Activated T-cell treated with anti-CD3 and anti-CD28 coated beads for 1 hour (primary cell): Measurements from ENCODE around the gene SORD.
"Not testable (repeated sequence)": the region's sequence is repeated elsewhere in the genome, so short reads cannot be mapped to it uniquely, and the experiment has no call there.

Experiments used
- DNase-seq: peaks from one replicate; pipeline ENCODE4 v3.0.0-alpha.2; 2020; ENCODE audit warnings: low read depth

SORD gene

DNA sequence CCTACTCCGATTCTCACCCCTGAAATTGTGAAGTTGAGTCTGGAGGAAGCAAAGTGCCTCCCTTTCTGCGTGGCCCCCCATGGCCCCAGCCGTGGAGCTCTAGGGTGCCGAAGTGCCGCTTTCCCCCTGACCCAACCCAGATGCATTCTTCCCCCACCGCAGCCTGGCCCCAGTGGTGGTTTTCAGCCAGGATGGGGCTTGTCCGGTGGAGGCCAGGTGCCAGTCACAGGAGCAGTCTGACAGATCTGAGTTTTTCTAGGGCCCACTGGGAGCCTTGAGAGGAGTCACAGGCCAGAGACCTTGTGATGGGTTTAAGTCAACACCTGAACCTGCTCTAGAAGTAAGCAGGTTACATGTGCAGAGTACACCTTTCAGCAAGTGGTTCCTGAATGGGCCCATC is 39.3 kb downstream of the SORD start:
- DNase-seq: not testable (repeated sequence)

DNA sequence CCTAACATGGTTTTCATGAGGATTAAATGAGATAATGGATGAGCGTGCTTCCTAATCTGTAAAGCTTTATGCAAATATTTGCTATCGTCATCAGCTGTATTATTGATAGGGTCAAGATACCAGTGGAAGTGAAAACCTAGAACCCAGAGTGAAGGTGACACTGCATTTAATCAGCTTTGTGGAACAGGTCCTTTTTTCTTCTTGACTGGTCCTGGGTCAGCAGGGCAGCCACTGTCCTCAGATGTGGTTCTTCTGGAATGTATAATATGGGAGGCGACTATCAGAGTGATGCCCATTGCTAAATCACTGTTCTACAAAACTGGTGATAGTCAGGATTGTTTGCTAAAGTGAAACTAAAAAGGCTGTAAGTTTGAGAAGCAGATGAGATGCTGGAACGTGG is 41.4 kb downstream of the SORD start:
- no peak for DNase-seq

DNA sequence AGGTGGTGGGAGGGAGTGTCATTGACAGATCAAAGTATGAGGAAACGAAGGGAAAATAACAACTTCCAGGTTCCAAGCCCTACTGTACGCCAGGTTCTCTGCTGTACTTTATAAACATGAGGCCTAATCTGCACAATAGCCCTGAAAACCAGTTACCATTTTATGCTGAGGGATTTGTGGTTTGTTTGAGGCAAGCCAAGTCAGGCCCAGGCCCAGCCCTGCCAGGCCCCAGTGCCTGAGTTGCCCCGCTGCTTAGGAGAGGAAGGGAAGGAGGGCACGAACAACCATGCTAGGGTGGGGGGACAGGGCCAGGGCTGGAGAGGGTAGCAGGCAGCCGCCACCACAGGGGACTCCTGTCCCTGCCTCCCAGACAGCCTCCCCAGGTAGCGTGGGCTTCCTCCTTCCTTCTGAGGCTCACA is 47.0 kb downstream of the SORD start:
- not testable (repeated sequence) for DNase-seq

DNA sequence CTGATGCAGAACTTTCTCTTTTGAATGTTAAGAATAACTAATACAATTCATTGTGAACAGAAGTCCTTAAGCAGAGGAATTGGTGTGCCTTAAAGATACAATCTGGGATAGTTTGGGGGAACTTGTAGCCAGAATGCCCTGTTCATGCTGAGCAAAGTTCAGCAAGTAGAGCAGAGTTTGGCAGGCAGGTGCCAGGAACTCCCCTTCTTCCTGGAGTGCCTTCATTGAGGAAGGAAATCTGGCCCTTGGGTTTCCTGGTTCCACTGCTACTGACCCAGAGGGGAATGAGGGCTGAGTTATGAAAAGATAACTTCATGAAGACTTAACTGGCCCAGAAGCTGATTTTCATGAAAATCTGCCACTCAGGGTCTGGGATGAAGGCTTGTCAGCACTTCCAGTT is 50.6 kb downstream of the SORD start:
- not testable (repeated sequence) for DNase-seq

DNA sequence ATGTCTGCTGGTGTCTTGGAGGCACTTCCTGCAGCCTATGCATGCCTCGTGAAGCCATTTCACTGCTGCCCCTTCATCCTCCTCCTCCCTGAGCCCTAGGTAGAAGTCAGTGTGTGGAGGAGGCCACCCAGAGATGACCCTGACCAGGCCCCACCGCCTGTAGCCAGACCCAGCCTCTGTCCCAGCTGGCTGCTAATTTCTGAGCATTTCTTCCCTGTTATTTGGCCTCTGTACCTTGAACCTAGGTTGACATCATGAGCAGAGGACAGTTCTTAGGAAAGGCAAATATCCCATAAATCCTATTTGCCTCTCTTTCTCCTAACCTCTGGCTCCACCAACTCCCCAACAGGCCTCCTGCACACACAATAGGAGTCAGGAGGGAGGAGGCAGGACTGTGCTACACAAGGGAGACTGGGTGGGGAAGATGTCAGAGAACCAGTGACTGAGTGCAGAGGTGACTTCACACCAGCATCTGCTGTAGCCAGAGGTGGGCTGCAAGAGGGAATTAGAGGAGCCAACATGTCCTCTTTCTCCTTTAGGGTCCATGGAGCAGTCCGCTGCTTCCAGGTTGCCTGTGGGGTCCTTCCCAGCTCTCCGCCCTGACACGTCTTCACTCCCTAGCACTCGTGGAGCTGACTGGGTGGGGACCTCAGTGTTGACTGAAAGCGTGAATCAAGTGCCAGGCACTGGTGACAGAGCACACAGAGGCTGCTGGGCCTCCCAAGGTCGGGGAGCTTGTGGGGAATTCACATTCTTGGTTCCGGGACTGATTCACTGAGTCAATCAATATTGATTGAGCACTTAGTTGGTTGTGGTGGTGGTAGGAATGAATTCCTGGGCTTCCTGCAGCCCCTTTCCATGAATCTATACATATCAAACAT is 52.7 kb downstream of the SORD start:
- DNase-seq: not testable (repeated sequence)

DNA sequence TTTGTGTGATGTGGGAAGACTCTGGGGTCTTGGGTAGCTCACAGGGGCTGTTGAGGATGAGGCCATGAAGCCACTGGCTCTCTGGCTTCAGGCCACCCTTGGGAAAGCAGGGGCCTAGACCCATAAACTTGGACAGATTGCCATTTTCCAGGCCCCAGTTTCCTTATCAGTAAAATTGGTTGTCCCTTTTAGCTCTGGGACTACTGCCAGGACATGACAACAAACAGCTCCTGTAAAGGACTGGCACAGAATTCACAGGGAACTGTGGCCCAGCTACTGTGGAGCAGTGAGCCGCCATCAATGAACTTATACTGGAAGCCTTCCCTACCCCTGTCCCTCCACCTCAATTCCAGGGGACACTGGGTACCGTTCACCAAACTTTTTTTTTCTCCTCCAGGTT is 54.4 kb downstream of the SORD start:
- not testable (repeated sequence) for DNase-seq

DNA sequence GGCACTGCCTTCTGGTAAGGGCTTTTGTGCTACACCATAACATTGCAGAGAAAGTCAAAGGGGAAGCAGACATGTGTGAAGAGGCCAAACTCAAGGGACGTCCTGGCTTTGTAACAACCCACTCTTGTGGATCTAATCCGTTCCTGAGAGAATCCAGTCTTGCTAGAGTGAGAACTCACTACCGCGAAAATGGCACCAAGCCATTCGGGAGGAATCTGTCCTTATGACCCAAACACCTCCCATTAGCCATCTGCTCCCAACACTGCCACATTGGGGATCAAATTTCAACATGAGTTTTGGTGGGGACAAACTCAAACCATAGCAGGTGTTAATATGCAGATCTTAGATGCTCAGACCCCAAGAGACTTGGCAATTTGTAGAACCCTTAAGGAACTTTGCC is 56.2 kb downstream of the SORD start:
- DNase-seq: not testable (repeated sequence)

DNA sequence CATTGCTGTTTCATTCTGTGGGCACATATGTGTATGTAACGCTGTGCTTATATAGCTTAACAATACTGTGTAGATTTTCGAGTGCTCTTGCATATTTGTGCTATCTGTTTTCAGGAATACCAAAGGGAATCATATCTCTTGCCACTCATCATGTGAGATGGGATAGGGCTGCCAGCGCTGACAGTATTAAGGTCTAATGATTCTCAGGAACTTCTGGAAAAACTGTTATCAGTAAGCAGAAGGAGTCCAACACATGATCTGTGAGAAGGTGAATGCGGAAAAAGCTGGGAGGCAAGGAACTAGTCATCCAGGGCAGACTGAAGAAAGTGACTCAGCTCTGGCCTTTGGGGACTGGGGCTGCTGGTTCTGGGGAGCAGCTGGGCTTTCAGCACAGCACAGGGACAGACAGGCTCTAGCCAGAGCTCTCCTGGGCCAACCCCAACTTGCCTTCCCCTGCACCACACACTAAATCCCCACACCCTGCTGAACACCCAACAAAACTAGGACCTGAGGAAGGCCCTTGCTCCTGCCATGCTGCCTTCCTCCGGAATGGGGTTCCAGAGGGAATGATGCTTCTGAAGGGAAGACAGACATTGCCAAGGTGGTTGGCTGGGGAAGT is 56.7 kb downstream of the SORD start:
- not testable (repeated sequence) for DNase-seq

DNA sequence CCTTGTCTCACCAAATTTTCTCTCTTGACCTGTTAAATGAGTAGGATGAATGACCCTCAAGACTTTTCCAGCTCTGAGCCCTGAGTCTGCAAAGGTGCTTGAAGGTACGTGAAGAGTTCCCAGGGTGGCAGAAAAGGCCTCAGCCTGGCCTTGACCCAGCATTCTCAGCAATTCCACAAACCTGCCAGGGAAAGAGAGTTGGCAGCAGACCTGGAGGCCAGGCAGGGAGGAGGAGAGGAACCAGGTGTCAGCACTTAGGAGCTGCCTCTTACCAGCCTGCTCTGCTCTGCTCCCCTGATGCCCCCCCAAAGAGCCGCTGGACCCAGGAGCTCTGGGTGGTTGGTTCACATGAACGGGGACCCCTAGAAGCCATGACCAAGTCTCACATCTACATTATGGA is 57.6 kb downstream of the SORD start:
- DNase-seq: not testable (repeated sequence)

DNA sequence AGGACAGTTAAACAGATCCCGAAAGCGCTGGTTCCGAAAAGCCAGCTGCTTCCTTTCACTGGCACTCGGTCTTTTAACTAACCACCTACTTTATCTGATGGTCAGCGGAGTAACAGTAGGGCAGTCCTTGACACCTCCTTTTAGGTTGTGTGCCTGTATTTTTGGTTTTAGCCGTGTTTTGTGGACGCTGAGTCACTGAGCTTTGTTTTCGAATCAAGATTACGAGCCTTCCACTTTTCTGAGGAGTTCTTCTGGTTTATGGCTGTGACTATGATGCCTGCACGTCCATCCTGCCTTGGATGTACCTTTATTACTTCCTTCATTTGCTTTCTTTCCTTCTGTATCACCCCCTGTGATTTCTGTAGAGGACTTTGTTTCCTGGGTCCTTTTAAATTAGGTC is 59.4 kb downstream of the SORD start:
- DNase-seq: not testable (repeated sequence)

DNA sequence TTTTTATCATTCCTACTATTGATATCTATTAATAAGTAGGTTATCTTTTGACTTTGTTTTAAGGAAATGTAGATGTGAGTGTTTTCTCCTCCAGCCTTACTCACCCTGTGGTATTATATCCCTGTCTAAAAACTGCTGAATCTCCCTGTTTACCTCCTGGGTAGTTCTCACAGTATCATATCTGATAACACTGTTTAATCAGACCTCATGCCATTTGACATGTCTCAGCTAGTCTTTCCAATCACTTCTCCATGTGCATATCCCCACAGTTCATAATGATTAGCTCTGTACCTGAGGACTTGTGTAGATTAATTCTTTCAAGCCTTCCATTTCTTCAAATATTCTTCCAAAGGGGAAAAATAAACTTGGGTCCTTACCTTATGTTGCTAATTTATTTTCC is 60.2 kb downstream of the SORD start:
- no peak for DNase-seq

DNA sequence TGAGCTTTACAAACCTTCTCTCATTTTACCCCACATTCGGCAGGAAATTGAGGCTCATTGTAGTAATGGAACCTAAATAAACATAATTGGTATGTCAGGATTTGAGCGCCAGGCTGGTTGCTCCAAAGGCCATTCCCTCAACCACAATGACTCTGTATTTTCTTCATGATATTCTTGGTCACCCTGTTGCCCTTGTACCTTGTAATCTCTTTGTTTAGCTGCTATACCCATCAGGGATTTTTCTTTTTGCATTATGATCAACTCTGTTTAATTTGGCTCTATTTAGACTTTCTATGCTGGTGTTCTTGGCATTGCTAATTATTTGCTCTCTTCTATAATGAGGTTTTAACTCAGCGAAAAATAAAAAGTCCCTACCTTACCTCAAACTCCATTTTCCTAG is 61.2 kb downstream of the SORD start:
- no peak for DNase-seq

DNA sequence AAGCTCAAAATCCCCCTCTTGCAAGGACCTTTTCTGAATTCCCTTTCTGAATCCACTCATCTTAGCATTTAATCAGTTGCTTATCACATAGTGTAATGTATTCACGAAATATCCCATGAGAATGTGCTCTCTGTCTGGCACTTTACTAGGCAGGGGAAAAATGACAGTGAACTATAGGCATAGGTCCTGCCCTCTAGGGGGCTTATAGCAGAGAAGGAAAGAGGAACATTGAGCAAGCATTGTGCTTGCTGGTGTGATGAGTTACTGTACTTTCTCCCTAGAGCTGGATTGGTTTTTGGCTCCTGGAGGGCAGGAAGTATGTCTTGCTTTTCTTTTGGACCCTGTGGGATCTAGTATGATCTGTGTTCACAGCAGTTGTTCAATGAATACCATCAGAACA is 64.5 kb downstream of the SORD start:
- DNase-seq: no peak

DNA sequence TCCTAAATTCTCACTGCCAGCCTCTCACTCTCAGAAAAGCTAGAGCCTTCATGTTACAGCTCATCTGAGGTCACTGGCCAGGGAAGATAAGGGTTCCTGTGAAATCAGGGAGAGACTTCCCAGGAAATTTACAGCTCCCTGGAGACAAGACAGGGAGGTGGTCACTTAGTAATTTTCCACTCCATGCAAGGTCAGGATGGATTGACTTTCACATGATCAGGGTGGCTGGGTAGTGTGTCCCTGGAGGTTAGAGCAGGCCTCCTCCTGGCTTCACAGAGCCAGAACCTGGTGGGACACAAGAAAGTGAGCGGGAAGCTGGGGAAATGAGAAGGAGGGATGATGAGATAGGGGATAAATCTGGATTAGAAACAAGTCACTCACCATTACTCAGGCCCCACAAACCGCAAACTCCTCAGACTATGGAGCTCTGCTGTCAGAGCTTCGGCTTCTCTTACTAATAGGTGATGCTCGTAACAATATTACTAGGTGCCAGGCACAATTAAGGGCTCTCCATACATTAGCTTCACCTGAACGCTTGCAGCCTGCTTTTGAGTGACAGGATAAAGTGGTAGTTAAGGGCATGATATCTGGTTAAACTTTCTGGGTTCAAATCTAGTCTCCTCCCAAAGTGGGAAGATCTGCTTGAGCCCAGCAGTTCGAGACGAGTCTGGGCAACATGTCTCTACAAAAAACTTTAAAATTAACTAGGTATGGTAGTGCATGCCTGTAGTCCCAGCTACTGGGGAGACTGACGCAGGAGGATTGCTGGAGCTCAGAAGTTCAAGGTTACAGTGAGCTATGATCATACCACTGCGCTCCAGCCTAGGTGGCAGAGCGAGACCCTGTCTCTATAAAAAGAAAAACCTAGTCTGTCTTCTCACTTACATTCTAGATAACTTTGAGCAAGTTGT is 66.1 kb downstream of the SORD start:
- no peak for DNase-seq

DNA sequence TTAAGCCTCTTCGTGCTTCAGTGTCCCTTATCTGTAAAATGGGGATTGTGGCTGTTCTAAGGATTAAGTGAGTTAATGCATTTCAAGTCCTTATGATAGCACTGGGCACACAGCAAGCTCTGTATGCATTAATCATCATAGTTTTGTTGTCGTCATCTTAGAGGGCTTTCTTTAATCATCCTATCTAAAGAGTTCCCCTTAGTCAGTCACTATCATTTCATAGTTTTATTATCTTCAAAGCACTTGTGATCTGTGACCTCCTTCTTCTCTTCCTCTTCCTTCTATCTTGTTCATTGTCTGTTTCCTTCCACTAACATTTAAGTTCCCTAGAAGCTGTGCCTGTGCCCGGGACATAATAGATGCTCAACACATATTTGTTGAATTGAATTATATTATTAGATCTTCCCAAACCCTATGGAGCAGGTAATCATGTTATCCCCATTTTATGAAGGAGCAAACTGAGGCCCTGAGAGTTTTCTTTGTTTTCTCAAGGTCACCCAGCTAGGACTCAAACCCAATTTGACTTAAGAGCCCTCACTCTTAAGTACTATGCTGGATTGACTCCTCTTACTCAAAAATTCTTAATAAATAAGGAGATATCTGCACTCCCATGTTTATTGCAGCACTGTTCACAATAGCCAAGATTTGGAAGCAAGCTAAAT is 66.8 kb downstream of the SORD start:
- DNase-seq: no peak

DNA sequence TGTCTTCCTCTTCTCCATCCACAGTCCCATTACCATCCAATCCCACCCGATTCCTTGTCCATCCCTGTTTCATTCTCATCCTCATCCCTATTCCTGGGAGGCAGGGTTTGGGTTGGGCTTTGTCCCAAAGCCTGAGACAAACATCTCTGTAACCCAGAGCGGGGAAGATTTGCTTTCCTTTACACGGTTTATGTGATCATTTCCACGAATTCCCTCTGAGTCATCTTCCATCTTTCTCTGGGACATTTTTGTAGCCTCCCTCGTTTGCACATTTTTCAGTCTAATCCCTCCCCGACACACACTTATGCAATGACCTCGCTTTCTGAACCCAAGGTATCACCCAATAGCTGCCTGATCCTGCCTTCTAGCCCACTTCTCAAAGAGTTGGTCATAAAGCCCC is 68.2 kb downstream of the SORD start:
- no peak for DNase-seq

DNA sequence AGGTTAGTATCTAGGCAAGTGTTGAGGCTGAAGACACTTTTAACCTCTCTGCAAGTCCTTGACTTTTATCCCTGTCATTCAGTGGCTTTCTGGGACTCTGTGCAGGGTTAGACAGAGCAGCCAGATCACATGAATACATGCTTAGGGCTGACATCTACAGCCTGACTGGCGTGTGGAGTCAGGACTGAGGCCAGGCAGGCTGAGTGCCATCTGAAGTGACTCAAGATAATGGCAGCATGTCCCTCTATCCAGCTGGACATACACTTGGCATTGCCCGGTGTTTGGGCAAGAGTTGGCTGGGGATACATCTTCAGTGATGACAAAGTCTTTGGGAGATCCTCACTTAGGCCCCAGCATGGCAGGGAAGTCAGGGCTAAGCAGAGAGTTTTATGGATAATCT is 68.6 kb downstream of the SORD start:
- DNase-seq: no peak

DNA sequence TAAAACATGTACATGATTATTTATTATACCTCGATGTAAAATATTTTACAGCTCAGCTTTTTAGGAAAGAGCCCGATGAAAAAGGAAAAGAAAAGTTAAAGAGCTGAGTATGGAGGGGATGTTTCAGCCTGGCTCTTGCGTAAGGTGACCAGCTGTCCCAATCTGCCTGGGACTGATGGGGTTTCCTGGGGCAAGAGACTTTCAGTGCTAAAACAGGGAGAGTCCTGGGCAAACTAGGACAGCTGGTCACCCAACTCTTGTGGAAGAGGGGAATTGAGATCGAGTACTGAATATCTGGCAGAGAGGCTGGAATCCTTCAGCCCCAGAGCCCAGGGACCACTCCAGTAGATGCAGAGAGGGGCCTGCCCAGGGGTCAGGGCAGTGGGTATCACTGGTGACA is 70.0 kb downstream of the SORD start:
- DNase-seq: no peak

DNA sequence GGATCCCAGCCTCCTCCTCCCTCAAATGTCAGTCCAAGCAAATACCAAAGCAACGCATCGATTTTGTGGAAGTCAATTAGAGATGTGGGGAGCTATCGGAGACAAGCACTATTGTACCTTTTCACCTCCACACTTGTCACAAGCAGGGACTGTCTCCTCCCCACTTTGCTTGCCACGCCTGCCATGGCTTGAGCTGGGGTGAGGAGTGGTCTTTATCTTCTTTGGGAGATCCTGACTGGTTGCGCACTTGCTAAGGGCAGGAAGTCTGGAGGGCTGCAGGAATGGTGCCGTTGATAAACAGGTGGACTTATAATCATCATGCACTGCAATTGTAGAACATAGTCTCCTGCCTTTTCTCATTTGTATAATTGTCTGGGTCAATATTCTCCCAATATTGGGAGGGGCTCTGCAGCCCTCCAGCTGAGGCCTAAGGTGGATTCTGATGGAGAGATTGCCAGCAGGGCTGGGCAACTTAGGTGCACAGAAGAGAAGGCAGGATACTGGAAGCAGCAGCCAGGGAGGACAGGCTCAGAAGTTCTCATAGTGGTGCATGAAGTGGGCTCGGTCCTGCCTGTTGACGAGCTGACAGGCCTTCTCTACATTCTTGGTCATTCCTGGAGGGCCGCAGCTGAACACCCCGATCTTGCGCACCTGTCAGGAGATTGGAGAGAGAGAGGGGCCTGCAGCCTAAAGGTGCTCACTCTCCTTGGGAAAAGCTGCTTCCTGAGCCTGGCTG is 70.8 kb downstream of the SORD start:
- no peak for DNase-seq

DNA sequence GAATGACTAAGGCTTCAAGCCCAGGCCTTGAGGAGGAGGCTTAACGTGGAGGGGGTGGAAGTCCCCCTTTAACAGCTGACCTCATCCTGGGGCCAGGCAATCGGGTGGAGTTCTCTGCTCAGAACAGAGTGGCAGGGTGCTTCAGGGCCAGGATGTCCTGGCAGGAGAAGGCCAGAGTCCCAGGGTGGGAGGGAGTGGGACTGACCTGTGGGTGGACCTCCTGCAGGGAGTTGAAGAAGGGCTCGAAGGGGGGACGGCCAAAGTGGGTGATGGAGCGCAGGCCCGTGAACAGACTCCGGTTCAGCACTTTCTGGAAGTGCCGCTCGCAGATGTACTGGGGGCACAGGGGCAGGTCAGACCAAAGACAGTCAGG is 71.3 kb downstream of the SORD start:
- no peak for DNase-seq

DNA sequence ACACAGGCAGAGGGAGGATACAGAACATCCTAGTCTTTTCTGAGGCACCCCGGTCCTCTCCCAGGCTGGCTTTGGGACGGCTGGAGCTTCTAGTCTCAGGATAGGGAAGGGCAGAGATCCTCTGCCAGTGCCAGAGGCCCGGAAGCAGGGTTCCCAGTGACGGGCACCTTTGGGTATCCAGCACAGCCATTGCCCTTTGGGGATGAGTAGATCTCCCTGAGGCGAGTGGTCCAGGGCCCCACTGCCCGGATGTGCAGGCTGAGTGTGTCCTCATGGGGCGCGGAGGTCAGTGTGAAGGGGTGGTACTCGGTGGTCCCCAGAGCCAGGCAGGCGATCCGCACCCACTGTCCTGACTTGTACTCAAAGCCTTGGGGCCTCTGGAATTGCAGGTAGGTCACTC is 72.7 kb downstream of the SORD start:
- no peak for DNase-seq
